SU-DHL-6 (cell line): Measurements from ENCODE around the gene RUNX1.

Source experiments
- H2AFZ ChIP-seq: fragments of 200-600 bp; sonication (generic); 2 replicates; pipeline ENCODE4 v1.6.1; 2014; ENCODE audit warnings: low read depth, mild to moderate bottlenecking, moderate library complexity, mixed read lengths, antibody characterized with exemption, low read length; ENCODE audit not compliant: severe bottlenecking
- H3F3A ChIP-seq: fragments of 200-600 bp; shearing (Covaris generic); 2 replicates; pipeline ENCODE4 v1.6.0; 2016; ENCODE audit warnings: antibody characterized with exemption, mild to moderate bottlenecking; ENCODE audit not compliant: insufficient read depth
- H3K27ac ChIP-seq: fragments of 200-600 bp; sonication (generic); 2 replicates; pipeline ENCODE4 v1.5.1; 2016; ENCODE audit warnings: low read depth, mild to moderate bottlenecking, low read length, moderate library complexity, mixed read lengths
- H3K27me3 ChIP-seq: fragments of 200-600 bp; sonication (generic), shearing (Covaris generic); 2 replicates; pipeline ENCODE4 v1.6.0; 2014; ENCODE audit warnings: mild to moderate bottlenecking, low read length
- H3K36me3 ChIP-seq: fragments of 200-600 bp; sonication (generic); 2 replicates; pipeline ENCODE4 v1.6.1; 2014; ENCODE audit warnings: mild to moderate bottlenecking, low read length, mixed read lengths
- H3K4me2 ChIP-seq: fragments of 300-600, 200-600 bp; shearing (Covaris generic), sonication (generic); 2 replicates; pipeline ENCODE4 v1.6.0; 2014; ENCODE audit warnings: low read length, low read depth, mild to moderate bottlenecking; ENCODE audit not compliant: poor library complexity, severe bottlenecking
- H3K4me3 ChIP-seq: fragments of 200-600 bp; sonication (generic); 2 replicates; pipeline ENCODE4 v1.5.1; 2014; ENCODE audit warnings: antibody characterized with exemption, low read length, mild to moderate bottlenecking, mixed read lengths; ENCODE audit not compliant: insufficient read depth, poor library complexity, severe bottlenecking
- H3K79me2 ChIP-seq: fragments of 200-600 bp; sonication (generic); 2 replicates; pipeline ENCODE4 v1.6.1; 2014; ENCODE audit warnings: mild to moderate bottlenecking, low read length, moderate library complexity; ENCODE audit not compliant: insufficient read depth
- H3K9ac ChIP-seq: fragments of 200-600 bp; sonication (generic); 2 replicates; pipeline ENCODE4 v1.7.0; 2014; ENCODE audit warnings: mild to moderate bottlenecking, low read length
- H3K9me2 ChIP-seq: fragments of 200-600 bp; sonication (generic); replicated peaks from 2 replicates; pipeline ENCODE4 v1.6.1; 2014; ENCODE audit warnings: low read length; ENCODE audit not compliant: insufficient read depth
- H3K9me3 ChIP-seq: fragments of 200-600 bp; sonication (generic); 2 replicates; pipeline ENCODE4 v1.6.1; 2014; ENCODE audit warnings: low read length, mixed read lengths; ENCODE audit not compliant: insufficient read depth
- H4K20me1 ChIP-seq: fragments of 200-600 bp; sonication (generic); 2 replicates; pipeline ENCODE4 v1.6.1; 2014; ENCODE audit warnings: low read depth, mild to moderate bottlenecking, antibody characterized with exemption, low read length, moderate library complexity, mixed read lengths
- EZH2phosphoT487 ChIP-seq: fragments of 200-600 bp; sonication (generic), shearing (Covaris generic); conservative IDR thresholded peaks from 2 replicates; pipeline ENCODE4 v1.6.1; 2018; ENCODE audit warnings: mild to moderate bottlenecking, antibody characterized with exemption, low read length, moderate library complexity, mixed read lengths
- TF ChIP-seq, protein P1 (sequence below): fragments of 200-600 bp; sonication (generic); IDR thresholded peaks from one replicate; pipeline ENCODE4 v1.5.1; 2017; ENCODE audit warnings: antibody characterized with exemption, mild to moderate bottlenecking, low read length, moderate library complexity; ENCODE audit not compliant: insufficient read depth, poor library complexity, severe bottlenecking

RUNX1 gene

GRCh38 chr21:35038772-35039319 lies 10.3 kb downstream of the RUNX1 start:
- H3F3A ChIP-seq = no peaks in the 10 kb centered on the region
- H3K27ac ChIP-seq = no peak overlapping the region
- H3K4me3 ChIP-seq = no peak overlapping the region
- no peaks in the 10 kb centered on the region for H3K9me2 ChIP-seq
- peaks cover 100% of the 10 kb centered on the region for H3K79me2 ChIP-seq
- peaks cover 6% of the 10 kb centered on the region; the same call in 1 of the 2 replicates for H4K20me1 ChIP-seq
- no peak overlapping the region for H2AFZ ChIP-seq
- no peak overlapping the region for H3K4me2 ChIP-seq
- no peak for TF ChIP-seq EZH2phosphoT487
- TF ChIP-seq, protein P1, sequence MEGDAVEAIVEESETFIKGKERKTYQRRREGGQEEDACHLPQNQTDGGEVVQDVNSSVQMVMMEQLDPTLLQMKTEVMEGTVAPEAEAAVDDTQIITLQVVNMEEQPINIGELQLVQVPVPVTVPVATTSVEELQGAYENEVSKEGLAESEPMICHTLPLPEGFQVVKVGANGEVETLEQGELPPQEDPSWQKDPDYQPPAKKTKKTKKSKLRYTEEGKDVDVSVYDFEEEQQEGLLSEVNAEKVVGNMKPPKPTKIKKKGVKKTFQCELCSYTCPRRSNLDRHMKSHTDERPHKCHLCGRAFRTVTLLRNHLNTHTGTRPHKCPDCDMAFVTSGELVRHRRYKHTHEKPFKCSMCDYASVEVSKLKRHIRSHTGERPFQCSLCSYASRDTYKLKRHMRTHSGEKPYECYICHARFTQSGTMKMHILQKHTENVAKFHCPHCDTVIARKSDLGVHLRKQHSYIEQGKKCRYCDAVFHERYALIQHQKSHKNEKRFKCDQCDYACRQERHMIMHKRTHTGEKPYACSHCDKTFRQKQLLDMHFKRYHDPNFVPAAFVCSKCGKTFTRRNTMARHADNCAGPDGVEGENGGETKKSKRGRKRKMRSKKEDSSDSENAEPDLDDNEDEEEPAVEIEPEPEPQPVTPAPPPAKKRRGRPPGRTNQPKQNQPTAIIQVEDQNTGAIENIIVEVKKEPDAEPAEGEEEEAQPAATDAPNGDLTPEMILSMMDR = no peak
- no peak overlapping the region for H3K9ac ChIP-seq
- no peaks in the 10 kb centered on the region for H3K27me3 ChIP-seq
- no peaks in the 10 kb centered on the region for H3K36me3 ChIP-seq
- no peaks in the 10 kb centered on the region for H3K9me3 ChIP-seq

GRCh38 chr21:35037384-35037765 lies 11.7 kb downstream of the RUNX1 start:
- H2AFZ ChIP-seq = no peak overlapping the region
- H3K4me2 ChIP-seq = no peak overlapping the region
- no peaks in the 10 kb centered on the region for H3K36me3 ChIP-seq
- no peak overlapping the region for H3K9ac ChIP-seq
- H3K79me2 ChIP-seq = peaks cover 100% of the 10 kb centered on the region
- H3K4me3 ChIP-seq = no peak overlapping the region
- H3K9me3 ChIP-seq = no peaks in the 10 kb centered on the region
- H3K9me2 ChIP-seq = no peaks in the 10 kb centered on the region
- TF ChIP-seq, protein P1 = no peak
- TF ChIP-seq EZH2phosphoT487 = no peak
- peaks cover 10% of the 10 kb centered on the region; the same call in 1 of the 2 replicates for H4K20me1 ChIP-seq
- H3K27me3 ChIP-seq = no peaks in the 10 kb centered on the region
- no peaks in the 10 kb centered on the region for H3F3A ChIP-seq
- H3K27ac ChIP-seq = no peak overlapping the region

- Histone ChIP-seq H3K4me2 (no peak overlapping the region), H3K79me2 (peaks cover 100% of the 10 kb centered on the region), H3K9me3 (no peaks in the 10 kb centered on the region), H2AFZ (no peak overlapping the region), H3K27ac (no peak overlapping the region), H3F3A (no peaks in the 10 kb centered on the region), H3K9ac (no peak overlapping the region), H3K9me2 (no peaks in the 10 kb centered on the region), H3K27me3 (no peaks in the 10 kb centered on the region), H4K20me1 (peaks cover 10% of the 10 kb centered on the region; the same call in 1 of the 2 replicates), H3K36me3 (no peaks in the 10 kb centered on the region), H3K4me3 (no peak overlapping the region)
- TF ChIP-seq, protein P1 = no peak
- no peak for TF ChIP-seq EZH2phosphoT487
These were observed 12.4 kb downstream of the RUNX1 start for GRCh38 chr21:35036465-35037383.
